ENCODE measurements around the gene BSCL2. TPM values are rescaled to one million over a fixed set of nuclear protein-coding genes. Genes with fewer than 3 reads are reported as not detected.

BSCL2 gene
- total and polyA plus RNA-seq, 4 donors, result 15.1 to 40.0 (median 28.7) TPM

DNA sequence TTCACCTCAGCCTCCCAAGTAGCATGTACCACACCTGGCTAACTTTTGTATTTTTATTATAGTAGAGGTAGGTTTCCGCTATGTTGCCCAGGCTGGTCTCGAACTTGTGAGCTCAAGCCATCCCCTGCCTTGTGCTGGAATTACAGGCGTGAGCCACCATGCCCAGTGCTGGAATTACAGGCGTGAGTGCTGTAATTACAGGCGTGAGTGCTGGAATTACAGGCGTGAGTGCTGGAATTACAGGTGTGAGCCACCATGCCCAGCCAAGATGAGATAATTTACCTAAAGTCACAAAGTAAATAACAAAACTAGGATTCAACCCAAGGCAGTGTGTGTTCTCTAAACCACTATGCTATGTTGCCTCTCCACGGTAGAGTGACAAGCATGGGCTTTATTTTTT, 24.7 kb downstream of the BSCL2 start:
- Histone ChIP-seq H3K36me3 (ENCODE audit: control insufficient read depth in 4 of 4, insufficient read depth in 3 of 4, low read depth in 1 of 4, low read length in 3 of 4) (peaks cover 0 to under 1% (median 0%) of the 10 kb centered on the region in 4 donors), H3K9ac (ENCODE audit: low read depth in 1 of 2, low read length in 2 of 2) (no peak overlapping the region), H3K9me3 (ENCODE audit: control insufficient read depth in 4 of 4, low read length in 3 of 4) (no peaks in the 10 kb centered on the region), H3K4me3 (ENCODE audit: low read depth in 1 of 3, low read length in 3 of 3) (no peak overlapping the region), H3K27ac (ENCODE audit: low read depth in 1 of 2, low read length in 2 of 2) (no peak overlapping the region), H3K27me3 (ENCODE audit: control insufficient read depth in 4 of 4, insufficient read depth in 4 of 4, low read length in 3 of 4) (no peaks in the 10 kb centered on the region), H3K4me1 (ENCODE audit: control insufficient read depth in 4 of 4, insufficient read depth in 4 of 4, low read length in 3 of 4) (peaks cover under 1 to 21% (median 15%) of the 10 kb centered on the region in 4 donors)
- DNase-seq (ENCODE audit: low spot score), result no peak
- no peak for TF ChIP-seq TAF1 (conservative IDR thresholded peaks at IDR 0.05)
- TF ChIP-seq JUND (IDR thresholded peaks at IDR 0.05), result no peak
- TF ChIP-seq RXRA (IDR thresholded peaks at IDR 0.05), result no peak
- TF ChIP-seq SP1 (IDR thresholded peaks at IDR 0.05), result no peak
- TF ChIP-seq YY1 (IDR thresholded peaks at IDR 0.05), result no peak
- no peak for TF ChIP-seq RAD21 (IDR thresholded peaks at IDR 0.05)
- no peak for TF ChIP-seq ATF3 (IDR thresholded peaks at IDR 0.05)
- 72% methylated on average over 7 of the region's 7 CpGs for WGBS

- H3K9ac ChIP-seq (ENCODE audit: low read depth in 1 of 2, low read length in 2 of 2), result no peak overlapping the region
- DNase-seq (ENCODE audit: low spot score), result no peak
- peaks cover 0 to 35% (median 30%) of the 10 kb centered on the region in 4 donors for H3K4me1 ChIP-seq (ENCODE audit: control insufficient read depth in 4 of 4, insufficient read depth in 4 of 4, low read length in 3 of 4)
- H3K27ac ChIP-seq (ENCODE audit: low read depth in 1 of 2, low read length in 2 of 2), result no peak overlapping the region
- H3K27me3 ChIP-seq (ENCODE audit: control insufficient read depth in 4 of 4, insufficient read depth in 4 of 4, low read length in 3 of 4), result no peaks in the 10 kb centered on the region
- peaks cover 0 to 4% (median 2%) of the 10 kb centered on the region in 4 donors for H3K36me3 ChIP-seq (ENCODE audit: control insufficient read depth in 4 of 4, insufficient read depth in 3 of 4, low read depth in 1 of 4, low read length in 3 of 4)
- no peaks in the 10 kb centered on the region for H3K9me3 ChIP-seq (ENCODE audit: control insufficient read depth in 4 of 4, low read length in 3 of 4)
- WGBS, result 52% methylated on average over 4 of the region's 4 CpGs
- TF ChIP-seq YY1 (IDR thresholded peaks at IDR 0.05) (no peak), HNF4A (conservative IDR thresholded peaks at IDR 0.05) (peak in 1 of 2 donors; percentile 23), RAD21 (IDR thresholded peaks at IDR 0.05) (peak; percentile 77 to 79), HNF4G (IDR thresholded peaks at IDR 0.05) (no peak), GABPA (IDR thresholded peaks at IDR 0.05 in 1 of 2, conservative IDR thresholded peaks at IDR 0.05 in 1 of 2) (peak in 1 of 2 donors; percentile 14), TAF1 (conservative IDR thresholded peaks at IDR 0.05) (no peak), FOXA1 (IDR thresholded peaks at IDR 0.05) (no peak)
- TF ChIP-seq, protein P1, sequence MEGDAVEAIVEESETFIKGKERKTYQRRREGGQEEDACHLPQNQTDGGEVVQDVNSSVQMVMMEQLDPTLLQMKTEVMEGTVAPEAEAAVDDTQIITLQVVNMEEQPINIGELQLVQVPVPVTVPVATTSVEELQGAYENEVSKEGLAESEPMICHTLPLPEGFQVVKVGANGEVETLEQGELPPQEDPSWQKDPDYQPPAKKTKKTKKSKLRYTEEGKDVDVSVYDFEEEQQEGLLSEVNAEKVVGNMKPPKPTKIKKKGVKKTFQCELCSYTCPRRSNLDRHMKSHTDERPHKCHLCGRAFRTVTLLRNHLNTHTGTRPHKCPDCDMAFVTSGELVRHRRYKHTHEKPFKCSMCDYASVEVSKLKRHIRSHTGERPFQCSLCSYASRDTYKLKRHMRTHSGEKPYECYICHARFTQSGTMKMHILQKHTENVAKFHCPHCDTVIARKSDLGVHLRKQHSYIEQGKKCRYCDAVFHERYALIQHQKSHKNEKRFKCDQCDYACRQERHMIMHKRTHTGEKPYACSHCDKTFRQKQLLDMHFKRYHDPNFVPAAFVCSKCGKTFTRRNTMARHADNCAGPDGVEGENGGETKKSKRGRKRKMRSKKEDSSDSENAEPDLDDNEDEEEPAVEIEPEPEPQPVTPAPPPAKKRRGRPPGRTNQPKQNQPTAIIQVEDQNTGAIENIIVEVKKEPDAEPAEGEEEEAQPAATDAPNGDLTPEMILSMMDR (IDR thresholded peaks at IDR 0.05; ENCODE audit: low read depth, low read length, missing input control), result peak; percentile 61
- H3K4me3 ChIP-seq (ENCODE audit: low read depth in 1 of 3, low read length in 3 of 3), result no peak overlapping the region
These were observed 26.4 kb downstream of the BSCL2 start for GRCh38 chr11:62680825-62681240.

DNA sequence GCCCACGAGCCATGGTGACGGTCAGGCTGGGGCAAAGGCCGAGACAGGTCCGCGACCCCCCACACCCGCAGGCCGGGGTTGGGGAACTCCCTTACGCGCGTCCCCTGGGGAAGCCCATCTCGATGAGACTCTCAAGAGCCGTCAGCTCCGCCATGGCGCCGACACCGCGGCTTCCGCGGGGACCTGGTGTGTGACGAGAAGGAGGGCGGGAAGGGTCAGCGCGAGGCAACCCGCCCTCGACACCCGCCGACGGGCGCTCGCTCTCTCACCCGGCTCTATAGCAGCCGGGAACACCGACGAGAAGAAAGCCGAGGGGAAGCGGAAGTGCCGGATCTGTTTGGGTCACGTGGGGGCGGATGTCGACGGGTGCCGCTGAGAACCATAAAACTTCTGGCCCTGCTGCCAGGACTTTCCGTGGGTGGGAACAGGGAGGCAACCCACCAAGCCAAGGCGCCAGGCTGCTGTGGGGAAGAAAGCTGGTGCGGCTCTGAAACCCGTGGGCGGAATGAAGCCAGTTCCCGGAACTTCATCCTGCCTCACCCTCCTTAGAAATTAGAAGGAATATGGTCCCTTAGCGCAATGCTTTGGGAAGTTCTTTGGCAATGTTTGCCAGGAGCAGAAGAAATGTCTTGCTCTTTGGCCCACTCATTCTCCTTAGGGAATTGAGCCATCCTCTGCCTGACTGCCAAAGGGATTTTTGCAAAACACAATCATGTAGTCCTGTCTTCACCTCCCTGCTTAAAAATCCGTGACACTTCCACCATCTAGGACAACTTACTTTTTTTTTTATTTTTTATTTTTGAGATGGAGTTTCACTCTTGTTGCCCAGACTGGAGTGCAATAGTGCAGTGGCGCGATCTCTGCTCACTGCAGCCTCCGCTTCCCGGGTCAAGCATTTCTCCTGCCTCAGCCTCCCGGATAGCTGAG, 28.2 kb downstream of the BSCL2 start, which contains the start of gene UBXN1:
TSS of gene UBXN1 (minus strand) at position 304 of the 927 bp plus-strand sequence. CDS start at position 154, 150 bp downstream.
- no peaks in the 10 kb centered on the region for H3K27me3 ChIP-seq (ENCODE audit: control insufficient read depth in 4 of 4, insufficient read depth in 4 of 4, low read length in 3 of 4)
- peak within 1 kb of the TSS; percentile 87 to 96 (median 90) for H3K4me3 ChIP-seq (ENCODE audit: low read depth in 1 of 3, low read length in 3 of 3)
- H3K9me3 ChIP-seq (ENCODE audit: control insufficient read depth in 4 of 4, low read length in 3 of 4), result no peaks in the 10 kb centered on the region
- peak within 1 kb of the TSS; percentile 64 to 81 for H3K27ac ChIP-seq (ENCODE audit: low read depth in 1 of 2, low read length in 2 of 2)
- H3K4me1 ChIP-seq (ENCODE audit: control insufficient read depth in 4 of 4, insufficient read depth in 4 of 4, low read length in 3 of 4), result peaks cover 0 to 36% (median 30%) of the 10 kb centered on the region in 4 donors
- peak within 1 kb of the TSS; percentile 53 to 91 for H3K9ac ChIP-seq (ENCODE audit: low read depth in 1 of 2, low read length in 2 of 2)
- peaks cover 0 to 5% (median 2%) of the 10 kb centered on the region in 4 donors for H3K36me3 ChIP-seq (ENCODE audit: control insufficient read depth in 4 of 4, insufficient read depth in 3 of 4, low read depth in 1 of 4, low read length in 3 of 4)
- peak; percentile 87 for DNase-seq (ENCODE audit: low spot score)
- WGBS, result 8% methylated on average over 55 of the region's 55 CpGs
- TF ChIP-seq, protein P1 (IDR thresholded peaks at IDR 0.05; ENCODE audit: low read depth, low read length, missing input control), result no peak
- TF ChIP-seq, protein P2, sequence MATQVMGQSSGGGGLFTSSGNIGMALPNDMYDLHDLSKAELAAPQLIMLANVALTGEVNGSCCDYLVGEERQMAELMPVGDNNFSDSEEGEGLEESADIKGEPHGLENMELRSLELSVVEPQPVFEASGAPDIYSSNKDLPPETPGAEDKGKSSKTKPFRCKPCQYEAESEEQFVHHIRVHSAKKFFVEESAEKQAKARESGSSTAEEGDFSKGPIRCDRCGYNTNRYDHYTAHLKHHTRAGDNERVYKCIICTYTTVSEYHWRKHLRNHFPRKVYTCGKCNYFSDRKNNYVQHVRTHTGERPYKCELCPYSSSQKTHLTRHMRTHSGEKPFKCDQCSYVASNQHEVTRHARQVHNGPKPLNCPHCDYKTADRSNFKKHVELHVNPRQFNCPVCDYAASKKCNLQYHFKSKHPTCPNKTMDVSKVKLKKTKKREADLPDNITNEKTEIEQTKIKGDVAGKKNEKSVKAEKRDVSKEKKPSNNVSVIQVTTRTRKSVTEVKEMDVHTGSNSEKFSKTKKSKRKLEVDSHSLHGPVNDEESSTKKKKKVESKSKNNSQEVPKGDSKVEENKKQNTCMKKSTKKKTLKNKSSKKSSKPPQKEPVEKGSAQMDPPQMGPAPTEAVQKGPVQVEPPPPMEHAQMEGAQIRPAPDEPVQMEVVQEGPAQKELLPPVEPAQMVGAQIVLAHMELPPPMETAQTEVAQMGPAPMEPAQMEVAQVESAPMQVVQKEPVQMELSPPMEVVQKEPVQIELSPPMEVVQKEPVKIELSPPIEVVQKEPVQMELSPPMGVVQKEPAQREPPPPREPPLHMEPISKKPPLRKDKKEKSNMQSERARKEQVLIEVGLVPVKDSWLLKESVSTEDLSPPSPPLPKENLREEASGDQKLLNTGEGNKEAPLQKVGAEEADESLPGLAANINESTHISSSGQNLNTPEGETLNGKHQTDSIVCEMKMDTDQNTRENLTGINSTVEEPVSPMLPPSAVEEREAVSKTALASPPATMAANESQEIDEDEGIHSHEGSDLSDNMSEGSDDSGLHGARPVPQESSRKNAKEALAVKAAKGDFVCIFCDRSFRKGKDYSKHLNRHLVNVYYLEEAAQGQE (IDR thresholded peaks at IDR 0.05), result peak; percentile 52
- TF ChIP-seq RAD21 (IDR thresholded peaks at IDR 0.05) (peak; percentile 29 to 50), HNF4G (IDR thresholded peaks at IDR 0.05) (no peak), JUND (IDR thresholded peaks at IDR 0.05) (no peak), EGR1 (IDR thresholded peaks at IDR 0.05; ENCODE audit: low read depth in 2 of 2) (peak; percentile 68 to 87), SP1 (IDR thresholded peaks at IDR 0.05) (peak; percentile 65), NR2F2 (IDR thresholded peaks at IDR 0.05) (peak; percentile 14)
- TF ChIP-seq, protein P3, sequence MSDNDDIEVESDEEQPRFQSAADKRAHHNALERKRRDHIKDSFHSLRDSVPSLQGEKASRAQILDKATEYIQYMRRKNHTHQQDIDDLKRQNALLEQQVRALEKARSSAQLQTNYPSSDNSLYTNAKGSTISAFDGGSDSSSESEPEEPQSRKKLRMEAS (IDR thresholded peaks at IDR 0.05), result peak; percentile 79

All from liver (tissue), 9 donors.